Activated CD4-positive, alpha-beta T cell treated with anti-CD3 and anti-CD28 coated beads, Interleukin-2, amount 10 ng/mL, durations not matched to agents 24 days and 14 days (primary cell): ENCODE results near the gene CELSR1. TPM values are rescaled to one million over a fixed set of nuclear protein-coding genes. Genes with fewer than 3 reads are reported as not detected.

Experiments used
- DNase-seq: peaks from one replicate; pipeline ENCODE4 v3.0.0; 2022
- H3K27ac Mint-ChIP-seq: one replicate; pipeline ENCODE4 v1.8.0; 2022; ENCODE audit warnings: mild to moderate bottlenecking, mixed read lengths
- H3K27me3 Mint-ChIP-seq: one replicate; pipeline ENCODE4 v1.8.0; 2022; ENCODE audit warnings: mixed read lengths
- H3K36me3 Mint-ChIP-seq: one replicate; pipeline ENCODE4 v1.8.0; 2022; ENCODE audit warnings: low read depth, mild to moderate bottlenecking, mixed read lengths
- H3K4me1 Mint-ChIP-seq: one replicate; pipeline ENCODE4 v1.8.0; 2021; ENCODE audit warnings: mixed read lengths
- H3K4me3 Mint-ChIP-seq: one replicate; pipeline ENCODE4 v1.8.0; 2022; ENCODE audit warnings: mild to moderate bottlenecking, moderate library complexity, mixed read lengths
- H3K9me3 Mint-ChIP-seq: one replicate; pipeline ENCODE4 v1.8.0; 2021; ENCODE audit warnings: mixed read lengths
- intact Hi-C: fragments of 100-400 bp; cut with micrococcal nuclease; formaldehyde crosslinking; loops from one replicate; pipeline ENCODE4 v1.15.1; 2023
- total RNA-seq: library from RNA; stranded (reverse); gene quantifications from 2 replicates; pipeline ENCODE4 v1.2.3, GENCODE V29; 2022

Gene CELSR1
- total RNA-seq, 1 donor from 2014 or later, result 0.37 TPM

GRCh38 chr22:46369716-46370583 is 167.5 kb downstream of the CELSR1 start:
- Mint-ChIP-seq H3K27ac (no peak overlapping the region), H3K9me3 (no peaks in the 10 kb centered on the region), H3K36me3 (no peaks in the 10 kb centered on the region), H3K4me3 (no peak overlapping the region), H3K27me3 (peaks cover 14% of the 10 kb centered on the region), H3K4me1 (peaks cover 5% of the 10 kb centered on the region)
- intact Hi-C loops, result no loop called here
- DNase-seq, result no peak

GRCh38 chr22:46368871-46369715 is 168.3 kb downstream of the CELSR1 start:
- DNase-seq, result no peak
- Mint-ChIP-seq H3K9me3 (no peaks in the 10 kb centered on the region), H3K4me1 (peaks cover 5% of the 10 kb centered on the region), H3K27me3 (peaks cover 9% of the 10 kb centered on the region), H3K4me3 (no peak overlapping the region), H3K27ac (no peak overlapping the region), H3K36me3 (no peaks in the 10 kb centered on the region)
- intact Hi-C loops, result no loop called here

DNA sequence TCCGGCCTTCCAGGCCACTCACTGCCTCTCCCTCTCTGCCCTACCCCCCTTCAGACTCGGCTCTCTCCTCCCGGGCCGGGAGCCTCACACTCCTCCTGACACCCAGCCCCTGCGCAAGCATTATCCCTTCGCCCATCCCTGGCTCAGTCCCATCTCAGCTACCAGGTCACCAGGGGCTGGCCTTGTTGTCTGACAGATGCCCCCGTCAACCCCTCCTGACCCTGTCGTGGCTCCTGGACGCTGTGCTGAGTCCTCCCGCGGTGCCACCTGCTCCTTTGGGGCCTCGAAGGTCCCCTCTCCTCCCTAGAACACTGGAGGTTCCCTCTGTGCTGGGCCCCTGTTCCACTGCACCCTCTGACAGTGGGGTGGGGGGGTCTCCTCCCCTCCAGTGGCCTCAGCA is 169.0 kb downstream of the CELSR1 start:
- peaks cover 5% of the 10 kb centered on the region for H3K27me3 Mint-ChIP-seq
- no peaks in the 10 kb centered on the region for H3K9me3 Mint-ChIP-seq
- intact Hi-C loops, result no loop called here
- no peaks in the 10 kb centered on the region for H3K36me3 Mint-ChIP-seq
- H3K4me1 Mint-ChIP-seq, result peaks cover 5% of the 10 kb centered on the region
- no peak for DNase-seq
- no peak overlapping the region for H3K27ac Mint-ChIP-seq
- H3K4me3 Mint-ChIP-seq, result no peak overlapping the region

- Mint-ChIP-seq H3K9me3 (no peaks in the 10 kb centered on the region), H3K36me3 (no peaks in the 10 kb centered on the region), H3K4me3 (no peak overlapping the region), H3K27me3 (peaks cover under 1% of the 10 kb centered on the region), H3K4me1 (peaks cover 5% of the 10 kb centered on the region), H3K27ac (no peak overlapping the region)
- peak; percentile 91 for DNase-seq
- intact Hi-C loops, result loop anchor here (1.0 kb wide), 1 partner anchor 175 kb away; no protein-coding TSS in a partner anchor
These were observed 169.7 kb downstream of the CELSR1 start for GRCh38 chr22:46367707-46368191.

- no peak for DNase-seq
- H3K4me3 Mint-ChIP-seq, result no peak overlapping the region
- no peaks in the 10 kb centered on the region for H3K9me3 Mint-ChIP-seq
These were observed 170.4 kb downstream of the CELSR1 start for GRCh38 chr22:46366801-46367706.

GRCh38 chr22:46366327-46366731 is 171.1 kb downstream of the CELSR1 start:
- intact Hi-C loops, result no loop called here
- no peaks in the 10 kb centered on the region for H3K36me3 Mint-ChIP-seq

More at GRCh38 chr22:46366801-46367706, 170.4 kb downstream of the CELSR1 start:
- intact Hi-C loops, result loop anchor here (1.0 kb wide), 1 partner anchor 175 kb away; no protein-coding TSS in a partner anchor
- H3K27me3 Mint-ChIP-seq, result no peaks in the 10 kb centered on the region
- no peak overlapping the region for H3K27ac Mint-ChIP-seq
- H3K4me1 Mint-ChIP-seq, result peaks cover 5% of the 10 kb centered on the region
- no peaks in the 10 kb centered on the region for H3K36me3 Mint-ChIP-seq

GRCh38 chr22:46365166-46365624 is 172.2 kb downstream of the CELSR1 start:
- Mint-ChIP-seq H3K9me3 (no peaks in the 10 kb centered on the region), H3K4me1 (peaks cover 3% of the 10 kb centered on the region), H3K27ac (no peak overlapping the region), H3K36me3 (no peaks in the 10 kb centered on the region), H3K27me3 (no peaks in the 10 kb centered on the region), H3K4me3 (no peak overlapping the region)
- no peak for DNase-seq
- intact Hi-C loops, result no loop called here

More at GRCh38 chr22:46366327-46366731, 171.1 kb downstream of the CELSR1 start:
- DNase-seq, result no peak
- Mint-ChIP-seq H3K9me3 (no peaks in the 10 kb centered on the region), H3K4me1 (peaks cover 3% of the 10 kb centered on the region), H3K27me3 (no peaks in the 10 kb centered on the region), H3K27ac (no peak overlapping the region), H3K4me3 (no peak overlapping the region)

DNA sequence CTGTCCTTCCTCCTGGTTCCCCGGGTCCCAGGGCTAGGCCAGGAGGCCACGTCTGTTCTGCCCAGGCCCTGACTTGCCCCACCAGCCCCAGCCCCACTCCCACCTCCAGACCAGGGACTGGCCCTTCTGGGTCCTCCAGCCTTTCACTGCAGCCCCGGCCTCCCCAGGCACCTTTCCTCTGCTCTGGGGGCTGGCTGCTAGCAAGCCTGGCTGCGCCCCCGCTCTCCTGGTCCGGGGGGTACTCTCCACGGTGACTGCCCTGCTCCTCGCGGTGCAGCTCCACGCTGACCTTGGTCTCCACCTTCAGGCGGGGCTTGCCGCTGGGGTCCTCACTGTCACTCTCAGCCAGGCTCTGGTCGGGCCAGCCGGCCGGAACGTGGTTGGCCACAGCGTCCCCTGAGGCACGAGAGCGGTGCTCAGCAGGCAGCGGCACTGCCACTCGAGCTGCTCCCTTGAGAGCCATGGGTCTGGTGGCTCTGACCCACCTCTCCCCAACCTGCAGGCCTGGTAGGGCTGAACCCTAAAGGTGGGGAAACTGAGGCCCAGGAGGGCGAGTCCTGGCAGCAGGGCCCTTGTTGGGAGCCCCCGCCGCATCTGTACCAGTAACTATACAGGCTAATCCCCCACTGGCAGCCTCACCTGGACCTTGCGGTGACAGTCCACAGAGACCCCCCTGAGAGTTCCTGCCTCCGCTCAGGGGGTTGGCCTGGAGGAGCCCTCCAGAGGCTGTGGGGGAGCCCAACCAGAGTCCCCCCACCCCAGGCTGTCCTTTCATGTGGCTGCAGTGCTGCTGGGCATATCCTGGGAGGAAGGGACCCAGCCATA is 172.9 kb downstream of the CELSR1 start:
- Mint-ChIP-seq H3K4me1 (peaks cover 3% of the 10 kb centered on the region), H3K9me3 (no peaks in the 10 kb centered on the region), H3K36me3 (no peaks in the 10 kb centered on the region), H3K27ac (no peak overlapping the region), H3K27me3 (no peaks in the 10 kb centered on the region), H3K4me3 (no peak overlapping the region)
- DNase-seq, result no peak
- intact Hi-C loops, result no loop called here

GRCh38 chr22:46363611-46364321 is 173.7 kb downstream of the CELSR1 start:
- peaks cover 2% of the 10 kb centered on the region for H3K36me3 Mint-ChIP-seq
- H3K27ac Mint-ChIP-seq, result no peak overlapping the region
- H3K27me3 Mint-ChIP-seq, result no peaks in the 10 kb centered on the region
- intact Hi-C loops, result no loop called here
- H3K4me1 Mint-ChIP-seq, result peaks cover 3% of the 10 kb centered on the region
- no peaks in the 10 kb centered on the region for H3K9me3 Mint-ChIP-seq
- no peak for DNase-seq
- H3K4me3 Mint-ChIP-seq, result no peak overlapping the region

- Mint-ChIP-seq H3K9me3 (no peaks in the 10 kb centered on the region), H3K27ac (no peak overlapping the region), H3K4me1 (peaks cover 3% of the 10 kb centered on the region), H3K36me3 (peaks cover 3% of the 10 kb centered on the region), H3K4me3 (no peak overlapping the region), H3K27me3 (no peaks in the 10 kb centered on the region)
- no peak for DNase-seq
- intact Hi-C loops, result no loop called here
These were observed 174.4 kb downstream of the CELSR1 start for GRCh38 chr22:46362934-46363515.

GRCh38 chr22:46362203-46362933 is 175.1 kb downstream of the CELSR1 start:
- Mint-ChIP-seq H3K36me3 (peaks cover 4% of the 10 kb centered on the region), H3K9me3 (no peaks in the 10 kb centered on the region), H3K27ac (no peak overlapping the region), H3K4me1 (no peaks in the 10 kb centered on the region), H3K4me3 (no peak overlapping the region), H3K27me3 (no peaks in the 10 kb centered on the region)
- intact Hi-C loops, result no loop called here
- DNase-seq, result no peak
